OCI-LY3 (cell line): ENCODE measurements around the gene ACOXL.

ENCODE experiments used
- CTCF ChIP-seq: fragments of 200-600, 300-600 bp; sonication (generic); IDR thresholded peaks from 2 replicates; pipeline ENCODE4 v1.5.1; 2014; ENCODE audit warnings: antibody characterized with exemption, low read length, low read depth
- EZH2phosphoT487 ChIP-seq: fragments of 200-600 bp; shearing (Covaris generic); IDR thresholded peaks from 2 replicates; pipeline ENCODE4 v1.6.1; 2018; ENCODE audit warnings: antibody characterized with exemption, mixed run types, low read depth

- TF ChIP-seq CTCF: no peak
- no peak for TF ChIP-seq EZH2phosphoT487
These were observed 224.9 kb downstream of the ACOXL start for GRCh38 chr2:110957293-110957692.
